GM13976 (cell line): ENCODE results near the gene SLC6A11.

Source experiments
- DNase-seq: peaks from one replicate; pipeline ENCODE4 v3.0.0; 2012; ENCODE audit warnings: low spot score
- in situ Hi-C: fragments of 300-500 bp; cut with MboI; formaldehyde crosslinking; loops from one replicate; pipeline ENCODE4 v1.12.0; 2022; ENCODE audit warnings: low sequenced_read_pairs, mixed read lengths, inconsistent platforms; ENCODE audit not compliant: unreplicated experiment
- TF ChIP-seq, protein P1 (sequence below): IDR thresholded peaks from 2 replicates; pipeline ENCODE4 v1.5.1; 2012; ENCODE audit warnings: borderline replicate concordance, mild to moderate bottlenecking; ENCODE audit not compliant: insufficient read depth; ENCODE audit errors: extremely low read depth, missing control alignments, control extremely low read depth

Gene SLC6A11

GRCh38 chr3:10815487-10815886 is 541 bp upstream of the SLC6A11 start:
- DNase-seq: no peak
- TF ChIP-seq, protein P1, sequence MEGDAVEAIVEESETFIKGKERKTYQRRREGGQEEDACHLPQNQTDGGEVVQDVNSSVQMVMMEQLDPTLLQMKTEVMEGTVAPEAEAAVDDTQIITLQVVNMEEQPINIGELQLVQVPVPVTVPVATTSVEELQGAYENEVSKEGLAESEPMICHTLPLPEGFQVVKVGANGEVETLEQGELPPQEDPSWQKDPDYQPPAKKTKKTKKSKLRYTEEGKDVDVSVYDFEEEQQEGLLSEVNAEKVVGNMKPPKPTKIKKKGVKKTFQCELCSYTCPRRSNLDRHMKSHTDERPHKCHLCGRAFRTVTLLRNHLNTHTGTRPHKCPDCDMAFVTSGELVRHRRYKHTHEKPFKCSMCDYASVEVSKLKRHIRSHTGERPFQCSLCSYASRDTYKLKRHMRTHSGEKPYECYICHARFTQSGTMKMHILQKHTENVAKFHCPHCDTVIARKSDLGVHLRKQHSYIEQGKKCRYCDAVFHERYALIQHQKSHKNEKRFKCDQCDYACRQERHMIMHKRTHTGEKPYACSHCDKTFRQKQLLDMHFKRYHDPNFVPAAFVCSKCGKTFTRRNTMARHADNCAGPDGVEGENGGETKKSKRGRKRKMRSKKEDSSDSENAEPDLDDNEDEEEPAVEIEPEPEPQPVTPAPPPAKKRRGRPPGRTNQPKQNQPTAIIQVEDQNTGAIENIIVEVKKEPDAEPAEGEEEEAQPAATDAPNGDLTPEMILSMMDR: no peak
- in situ Hi-C loops: no loop called here

- in situ Hi-C loops: no loop called here
- no peak for DNase-seq
- TF ChIP-seq, protein P1: no peak
Measured at GRCh38 chr3:10816863-10817253, 830 bp downstream of the SLC6A11 start.

- in situ Hi-C loops: no loop called here
- TF ChIP-seq, protein P1: no peak
- DNase-seq: no peak
Measured at GRCh38 chr3:10817506-10817905, 1.5 kb downstream of the SLC6A11 start.

- in situ Hi-C loops: no loop called here
- no peak for DNase-seq
- TF ChIP-seq, protein P1: no peak
Measured at GRCh38 chr3:10822055-10822454, 6.0 kb downstream of the SLC6A11 start.

GRCh38 chr3:10822708-10823515 is 6.9 kb downstream of the SLC6A11 start:
- TF ChIP-seq, protein P1: no peak
- in situ Hi-C loops: no loop called here
- no peak for DNase-seq

DNA sequence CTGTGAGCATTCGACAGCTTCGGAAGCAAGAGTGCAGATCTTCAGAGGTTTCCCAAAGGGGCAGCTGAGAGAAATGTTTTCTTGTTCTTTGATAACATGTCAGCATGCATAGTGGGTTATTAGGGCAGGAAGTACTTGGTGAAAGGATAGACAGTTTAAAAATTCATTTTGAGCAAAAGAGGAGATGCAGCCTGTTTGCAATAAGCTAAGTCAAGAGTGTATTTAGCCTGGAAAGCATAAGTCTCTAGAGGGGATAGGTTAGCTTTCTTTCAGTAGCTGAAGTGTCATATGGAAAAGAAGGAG is 7.4 kb downstream of the SLC6A11 start:
- DNase-seq: no peak
- TF ChIP-seq, protein P1: no peak
- in situ Hi-C loops: no loop called here

DNA sequence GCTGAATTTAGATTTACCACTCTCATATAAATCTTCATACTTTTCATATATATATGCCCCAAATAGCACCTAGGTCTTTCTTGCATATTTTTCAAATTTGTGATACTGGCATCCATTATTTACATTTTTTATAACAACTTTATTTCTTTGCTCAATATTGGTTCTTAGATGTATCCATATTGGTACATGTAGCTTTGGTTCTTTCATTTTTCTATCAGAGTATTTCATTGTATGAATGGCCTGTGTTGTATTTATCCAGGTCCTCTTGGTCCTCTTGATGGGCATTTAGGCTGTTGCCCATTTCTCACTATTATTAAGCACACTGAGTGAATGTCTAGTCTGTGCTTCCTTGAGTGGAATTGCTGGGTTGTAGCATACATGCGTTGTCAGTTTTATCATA is 8.4 kb downstream of the SLC6A11 start:
- in situ Hi-C loops: no loop called here
- no peak for DNase-seq
- TF ChIP-seq, protein P1: no peak
